Right lobe of liver (tissue), 6 donors: ENCODE data around the gene TRAIP. TPM values are rescaled to one million over a fixed set of nuclear protein-coding genes. Genes with fewer than 3 reads are reported as not detected.

Experiments
- ATAC-seq, 4 donors: fragments of 200-7000 bp; cut with Tn5 transposase; one replicate each; pipeline ENCODE4 v1.9.1; 2020; ENCODE audit warnings: mild to moderate bottlenecking in 4 of 4, moderate library complexity in 4 of 4
- DNase-seq, 3 donors: peaks; one replicate each; pipeline ENCODE4 v3.0.0-alpha.2; 2020
- H3K27ac ChIP-seq, 3 donors: fragments of 200-600 bp; one replicate each; pipeline ENCODE4 v1.8.0; 2022
- H3K27me3 ChIP-seq, 2 donors: fragments of 200-600 bp; one replicate each; pipeline ENCODE4 v1.8.0; 2022
- H3K36me3 ChIP-seq, 4 donors: fragments of 200-600 bp; sonication (generic) in 1 of 4; one replicate each; pipeline versions ENCODE4 v1.5.1 to v1.8.0; 2017 to 2022; ENCODE audit warnings: control low read depth in 1 of 4
- H3K4me1 ChIP-seq, 4 donors: fragments of 200-600 bp; sonication (generic) in 1 of 4; one replicate each; pipeline versions ENCODE4 v1.5.1 to v1.8.0; 2017 to 2022; ENCODE audit warnings: control low read depth in 1 of 4
- H3K4me3 ChIP-seq, 3 donors: fragments of 200-600 bp; one replicate each; pipeline ENCODE4 v1.8.0; 2022
- H3K9me3 ChIP-seq, 4 donors: fragments of 200-600 bp; sonication (generic) in 1 of 4; one replicate each; pipeline versions ENCODE4 v1.5.1 to v1.8.0; 2017 to 2022; ENCODE audit warnings: control low read depth in 1 of 4
- CTCF ChIP-seq, 4 donors: fragments of 200-600 bp in 3 of 4; fragments of 450-650 bp in 1 of 4; IDR thresholded peaks; one replicate each; pipeline versions ENCODE4 v1.5.1 to v1.8.0; 2016 to 2022; ENCODE audit warnings: antibody characterized with exemption in 4 of 4, mild to moderate bottlenecking in 2 of 4
- POLR2A ChIP-seq: fragments of 450-650 bp; IDR thresholded peaks from one replicate; pipeline ENCODE4 v1.6.1; 2017; ENCODE audit warnings: antibody characterized with exemption, mild to moderate bottlenecking
- WGBS: methylation state at CpG from one replicate; pipeline ENCODE4 v1.1.6; 2018; ENCODE audit warnings: low coverage, low lambda C conversion rate; ENCODE audit not compliant: insufficient coverage; ENCODE audit errors: missing lambda C conversion rate; 5-methylcytosine and 5-hydroxymethylcytosine counted together
- intact Hi-C, 2 donors: fragments of 100-400 bp; cut with DNase I; formaldehyde crosslinking; loops; one replicate each; pipeline versions ENCODE4 v1.11.2 to v1.14.1; 2022
- total RNA-seq, 6 experiments: library from RNA; depleted of rRNA in 2 of 6; stranded (reverse); fragments of >200 nt in 2 of 6; fragmentation: NEBNext Ultra II Directional in 3 of 6; extraction: Animal tissue kit (Norgen Biotek cat#: 25700) in 3 of 6; gene quantifications; one replicate each; pipeline versions ENCODE4 v1.1.0 to v1.2.4, GENCODE V29; 2016 to 2023
- donor health status: DM: no; HTN: yes; CAD: no.
- donor health status: DM: no; HTN: no; CAD: no.
- donor health status: DM: no; HTN: no; CAD: no.
- donor health status: DM: no; HTN: yes; CAD: no.
- donor health status: DM: no; HTN: yes; CAD: no.

The TRAIP gene
- total RNA-seq, 6 experiments from 2014 or later, result 0.55 to 3.1 (median 0.98) TPM

GRCh38 chr3:49799761-49800160 is 56.6 kb downstream of the TRAIP start, which contains the start of gene CDHR4:
Gene CDHR4, minus strand, starts transcription at chr3:49799873. Its CDS starts 61 bp downstream, at chr3:49799812.
- Histone ChIP-seq H3K36me3 (no peaks in the 10 kb centered on the region), H3K4me1 (no peaks in the 10 kb centered on the region), H3K27me3 (no peaks in the 10 kb centered on the region), H3K9me3 (no peaks in the 10 kb centered on the region), H3K27ac (no peak within 1 kb of the TSS), H3K4me3 (no peak within 1 kb of the TSS)
- no peak for DNase-seq
- 25% methylated on average over 1 of the region's 4 CpGs for WGBS
- ATAC-seq, result no peak
- intact Hi-C loops, result loop anchor here (5.0 to 10.0 kb wide), 3 partner anchors 38 to 105 kb away; partner anchors contain the start of gene MST1R (in 1 of the 2)
- TF ChIP-seq POLR2A (no peak), CTCF (IDR thresholded peaks at IDR 0.05) (no peak)

DNA sequence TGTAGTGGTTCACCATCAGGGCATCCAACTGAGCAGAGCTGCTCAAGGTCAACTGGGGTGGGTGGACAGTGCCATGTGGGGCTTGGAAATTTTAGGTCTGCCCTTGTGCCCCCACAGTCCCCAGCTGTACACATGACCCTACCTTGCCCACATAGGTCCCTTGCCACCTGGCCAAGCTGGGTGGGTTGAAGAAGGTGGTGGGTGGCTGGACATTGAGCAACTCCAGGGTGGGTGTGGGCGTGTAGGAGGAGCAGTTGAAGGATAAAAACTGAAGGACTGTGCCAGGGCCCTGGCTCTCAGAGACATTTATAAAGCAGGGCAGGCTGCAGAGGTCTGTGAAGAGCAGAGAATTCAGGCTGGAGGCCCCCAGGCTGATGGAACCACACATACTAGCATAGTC is 57.3 kb downstream of the TRAIP start:
- Histone ChIP-seq H3K27me3 (no peaks in the 10 kb centered on the region), H3K4me3 (no peak overlapping the region), H3K36me3 (no peaks in the 10 kb centered on the region), H3K27ac (no peak overlapping the region), H3K4me1 (no peaks in the 10 kb centered on the region), H3K9me3 (no peaks in the 10 kb centered on the region)
- 29% methylated on average over 1 of the region's 1 CpG for WGBS
- intact Hi-C loops, result no loop called here
- DNase-seq, result no peak
- no peak for TF ChIP-seq CTCF (IDR thresholded peaks at IDR 0.05)
- no peak for TF ChIP-seq POLR2A
- no peak for ATAC-seq

- no peak for DNase-seq
- no peaks in the 10 kb centered on the region for H3K27me3 ChIP-seq
Measured at GRCh38 chr3:49794926-49795905, 61.1 kb downstream of the TRAIP start.

GRCh38 chr3:49794431-49794830 is 61.9 kb downstream of the TRAIP start:
- intact Hi-C loops, result no loop called here
- WGBS, result 100% methylated on average over 1 of the region's 4 CpGs
- TF ChIP-seq CTCF (IDR thresholded peaks at IDR 0.05) (no peak), POLR2A (no peak)

More at GRCh38 chr3:49794926-49795905, 61.1 kb downstream of the TRAIP start:
- H3K4me3 ChIP-seq, result no peak overlapping the region
- ATAC-seq, result no peak
- intact Hi-C loops, result no loop called here
- H3K4me1 ChIP-seq, result no peaks in the 10 kb centered on the region
- no peak overlapping the region for H3K27ac ChIP-seq
- WGBS, result 89% methylated on average over 7 of the region's 24 CpGs
- H3K36me3 ChIP-seq, result no peaks in the 10 kb centered on the region
- TF ChIP-seq POLR2A (no peak), CTCF (IDR thresholded peaks at IDR 0.05) (no peak)
- no peaks in the 10 kb centered on the region for H3K9me3 ChIP-seq

More at GRCh38 chr3:49794431-49794830, 61.9 kb downstream of the TRAIP start:
- ATAC-seq (no peak), DNase-seq (peak in 1 of 3 donors; percentile 39)
- Histone ChIP-seq H3K4me3 (no peak overlapping the region), H3K27ac (no peak overlapping the region), H3K36me3 (no peaks in the 10 kb centered on the region), H3K27me3 (no peaks in the 10 kb centered on the region), H3K4me1 (no peaks in the 10 kb centered on the region), H3K9me3 (no peaks in the 10 kb centered on the region)
